RKO (cell line): Measurements from ENCODE around the gene ARMC6.

Source experiments
- DNase-seq: peaks from one replicate; pipeline ENCODE4 v3.0.0-alpha.2; 2016; ENCODE audit warnings: low spot score

The ARMC6 gene

DNA sequence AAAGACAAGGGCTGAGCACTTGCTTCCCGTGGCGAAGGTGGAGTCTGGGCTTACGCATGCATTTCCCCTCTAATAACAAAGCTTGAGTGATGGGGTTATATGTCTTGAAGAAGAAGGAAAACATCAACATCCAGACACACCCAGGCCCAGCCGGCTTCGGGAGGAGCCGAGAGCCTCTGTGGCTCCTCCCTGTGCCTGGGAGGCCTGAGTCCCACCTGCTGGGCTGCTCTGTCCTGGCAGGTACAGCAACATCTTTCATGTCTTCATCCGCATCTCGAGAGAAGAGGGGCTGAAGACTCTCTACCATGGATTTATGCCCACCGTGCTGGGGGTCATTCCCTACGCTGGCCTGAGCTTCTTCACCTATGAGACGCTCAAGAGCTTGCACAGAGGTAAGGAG, 74.3 kb downstream of the ARMC6 start:
- no peak for DNase-seq
